ENCODE results near the gene SLC7A1.

SLC7A1 gene

GRCh38 chr13:29530901-29531300 lies 64.6 kb downstream of the SLC7A1 start:
- DNase-seq (ENCODE audit: low read depth in 2 of 2): no peak

- DNase-seq (ENCODE audit: low read depth in 2 of 2): no peak
These were observed 65.7 kb downstream of the SLC7A1 start for GRCh38 chr13:29529754-29530153.

- DNase-seq (ENCODE audit: low read depth in 2 of 2): no peak
These were observed 67.6 kb downstream of the SLC7A1 start for GRCh38 chr13:29527916-29528315.

- no peak for DNase-seq (ENCODE audit: low read depth in 2 of 2)
These were observed 68.0 kb downstream of the SLC7A1 start for GRCh38 chr13:29527511-29527910.

- no peak for DNase-seq (ENCODE audit: low read depth in 2 of 2)
These were observed 68.7 kb downstream of the SLC7A1 start for GRCh38 chr13:29526741-29527140.

GRCh38 chr13:29525757-29526156 lies 69.7 kb downstream of the SLC7A1 start:
- no peak for DNase-seq (ENCODE audit: low read depth in 2 of 2)

- no peak for DNase-seq (ENCODE audit: low read depth in 2 of 2)
These were observed 70.8 kb downstream of the SLC7A1 start for GRCh38 chr13:29524641-29525040.

GRCh38 chr13:29524176-29524575 lies 71.3 kb downstream of the SLC7A1 start:
- no peak for DNase-seq (ENCODE audit: low read depth in 2 of 2)

GRCh38 chr13:29523199-29523961 lies 72.1 kb downstream of the SLC7A1 start:
- peak; percentile 35 to 40 for DNase-seq (ENCODE audit: low read depth in 2 of 2)

- peak; percentile 94 to 96 for DNase-seq (ENCODE audit: low read depth in 2 of 2)
These were observed 73.3 kb downstream of the SLC7A1 start for GRCh38 chr13:29522044-29522685.

- no peak for DNase-seq (ENCODE audit: low read depth in 2 of 2)
These were observed 74.2 kb downstream of the SLC7A1 start for GRCh38 chr13:29521336-29521735.

GRCh38 chr13:29520671-29521070 lies 74.8 kb downstream of the SLC7A1 start:
- peak; percentile 74 to 80 for DNase-seq (ENCODE audit: low read depth in 2 of 2)

- no peak for DNase-seq (ENCODE audit: low read depth in 2 of 2)
These were observed 75.6 kb downstream of the SLC7A1 start for GRCh38 chr13:29519921-29520320.

GRCh38 chr13:29516880-29517279 lies 78.6 kb downstream of the SLC7A1 start:
- no peak for DNase-seq (ENCODE audit: low read depth in 2 of 2)

GRCh38 chr13:29516012-29516411 lies 79.5 kb downstream of the SLC7A1 start:
- no peak for DNase-seq (ENCODE audit: low read depth in 2 of 2)

GRCh38 chr13:29515372-29515771 lies 80.1 kb downstream of the SLC7A1 start:
- DNase-seq (ENCODE audit: low read depth in 2 of 2): no peak

GRCh38 chr13:29514720-29515310 lies 80.7 kb downstream of the SLC7A1 start:
- no peak for DNase-seq (ENCODE audit: low read depth in 2 of 2)

- no peak for DNase-seq (ENCODE audit: low read depth in 2 of 2)
These were observed 81.3 kb downstream of the SLC7A1 start for GRCh38 chr13:29513981-29514719.

- DNase-seq (ENCODE audit: low read depth in 2 of 2): no peak
These were observed 82.2 kb downstream of the SLC7A1 start for GRCh38 chr13:29513002-29513980.

GRCh38 chr13:29511980-29512379 lies 83.5 kb downstream of the SLC7A1 start:
- no peak for DNase-seq (ENCODE audit: low read depth in 2 of 2)
